Measurements from ENCODE around the gene SYNGR2. TPM values are rescaled to one million over a fixed set of nuclear protein-coding genes. Genes with fewer than 3 reads are reported as not detected.

Gene SYNGR2
- total and polyA plus RNA-seq, 8 donors: 28.6 to 219 (median 56.6) TPM

GRCh38 chr17:78208486-78208885 lies 40.1 kb downstream of the SYNGR2 start:
- intact Hi-C loops (cut with DNase I; ENCODE audit: low total_unique reads): no loop called here
- DNase-seq: no peak
- Histone ChIP-seq H3K27me3 (no peaks in the 10 kb centered on the region), H3K27ac (no peak overlapping the region), H3K4me1 (peaks cover 0 to 6% (median under 1%) of the 10 kb centered on the region in 4 donors), H3K36me3 (peaks cover 5 to 34% (median 29%) of the 10 kb centered on the region in 4 donors), H3K4me3 (no peak overlapping the region), H3K9me3 (no peaks in the 10 kb centered on the region)
- TF ChIP-seq POLR2A (IDR thresholded peaks at IDR 0.05): no peak
- TF ChIP-seq CTCF (IDR thresholded peaks at IDR 0.05): no peak
- TF ChIP-seq POLR2AphosphoS5 (IDR thresholded peaks at IDR 0.05): no peak
- no peak for TF ChIP-seq EP300 (IDR thresholded peaks at IDR 0.05)
- WGBS, 5 donors: 38 to 71% (median 60%) methylated on average over 3 of the region's 3 CpGs

- H3K27me3 ChIP-seq: no peaks in the 10 kb centered on the region
Observed at GRCh38 chr17:78210111-78210510, 41.7 kb downstream of the SYNGR2 start.

GRCh38 chr17:78211032-78211431 lies 42.7 kb downstream of the SYNGR2 start:
- Histone ChIP-seq H3K4me3 (no peak overlapping the region), H3K36me3 (peaks cover 0 to 10% (median 5%) of the 10 kb centered on the region in 4 donors), H3K9me3 (no peaks in the 10 kb centered on the region), H3K4me1 (peaks cover 6 to 21% (median 13%) of the 10 kb centered on the region in 4 donors), H3K27me3 (no peaks in the 10 kb centered on the region), H3K27ac (peak overlapping the region in 2 of 5 donors; percentile 26 to 42)
- WGBS, 5 donors: 37 to 66% (median 47%) methylated on average over 11 of the region's 11 CpGs
- DNase-seq: no peak
- TF ChIP-seq POLR2A (IDR thresholded peaks at IDR 0.05) (no peak), POLR2AphosphoS5 (IDR thresholded peaks at IDR 0.05) (no peak), CTCF (IDR thresholded peaks at IDR 0.05) (no peak), EP300 (IDR thresholded peaks at IDR 0.05) (no peak)
- intact Hi-C loops (cut with DNase I; ENCODE audit: low total_unique reads): no loop called here

More at GRCh38 chr17:78210111-78210510, 41.7 kb downstream of the SYNGR2 start:
- 80 to 87% (median 86%) methylated on average over 10 of the region's 10 CpGs for WGBS, 5 donors
- peaks cover 6 to 21% (median 13%) of the 10 kb centered on the region in 4 donors for H3K4me1 ChIP-seq
- H3K4me3 ChIP-seq: no peak overlapping the region
- no peak overlapping the region for H3K27ac ChIP-seq
- H3K9me3 ChIP-seq: no peaks in the 10 kb centered on the region
- intact Hi-C loops (cut with DNase I; ENCODE audit: low total_unique reads): no loop called here
- TF ChIP-seq EP300 (IDR thresholded peaks at IDR 0.05) (no peak), POLR2AphosphoS5 (IDR thresholded peaks at IDR 0.05) (no peak), POLR2A (IDR thresholded peaks at IDR 0.05) (no peak), CTCF (IDR thresholded peaks at IDR 0.05) (no peak)
- peaks cover 0 to 18% (median 12%) of the 10 kb centered on the region in 4 donors for H3K36me3 ChIP-seq
- DNase-seq: no peak

- no peaks in the 10 kb centered on the region for H3K27me3 ChIP-seq
- DNase-seq: peak; percentile 91 to 96
- WGBS, 5 donors: 0 to 2% (median 1%) methylated on average over 8 to 60 of the region's 60 CpGs
- H3K4me3 ChIP-seq: peak within 1 kb of the TSS; percentile 40 to 71 (median 50)
- H3K36me3 ChIP-seq: no peaks in the 10 kb centered on the region
- TF ChIP-seq EP300 (IDR thresholded peaks at IDR 0.05) (no peak), POLR2AphosphoS5 (IDR thresholded peaks at IDR 0.05) (peak in 2 of 3 donors; percentile 36 to 72), CTCF (IDR thresholded peaks at IDR 0.05) (no peak), POLR2A (IDR thresholded peaks at IDR 0.05) (no peak)
- peaks cover 6 to 21% (median 13%) of the 10 kb centered on the region in 4 donors for H3K4me1 ChIP-seq
- peak within 1 kb of the TSS in 3 of 5 donors; percentile 9 to 60 (median 30) for H3K27ac ChIP-seq
- intact Hi-C loops (cut with DNase I; ENCODE audit: low total_unique reads): no loop called here
- no peaks in the 10 kb centered on the region for H3K9me3 ChIP-seq
Observed at GRCh38 chr17:78214016-78214705, 45.8 kb downstream of the SYNGR2 start, which contains the start of gene BIRC5. BIRC5 (plus strand) TSS chr17:78214253; CDS start chr17:78214317, 64 bp downstream.

Measured in stomach (tissue), 9 donors.